NCI-H1048 (cell line): Measurements from ENCODE around the gene TSPOAP1.

Experiments used
- DNase-seq: peaks from one replicate; lab custom pipeline; 2025; lab: John Stamatoyannopoulos, UW

Gene TSPOAP1

GRCh38 chr17:58304750-58305486, 23.7 kb downstream of the TSPOAP1 start:
- DNase-seq: no peak

- peak; percentile 28 for DNase-seq
Measured at GRCh38 chr17:58303971-58304749, 24.4 kb downstream of the TSPOAP1 start.

- no peak for DNase-seq
Measured at GRCh38 chr17:58302919-58303585, 25.5 kb downstream of the TSPOAP1 start.

- no peak for DNase-seq
Measured at GRCh38 chr17:58302171-58302918, 26.2 kb downstream of the TSPOAP1 start.

- DNase-seq: no peak
Measured at GRCh38 chr17:58301504-58302150, 27.0 kb downstream of the TSPOAP1 start.

GRCh38 chr17:58300336-58300735, 28.3 kb downstream of the TSPOAP1 start:
- no peak for DNase-seq

- DNase-seq: no peak
Measured at GRCh38 chr17:58294034-58294433, 34.6 kb downstream of the TSPOAP1 start.

- DNase-seq: no peak
Measured at GRCh38 chr17:58291246-58291645, 37.3 kb downstream of the TSPOAP1 start.

GRCh38 chr17:58289869-58290268, 38.7 kb downstream of the TSPOAP1 start:
- DNase-seq: no peak

- DNase-seq: no peak
Measured at GRCh38 chr17:58285422-58285810, 43.2 kb downstream of the TSPOAP1 start.

- DNase-seq: no peak
Measured at GRCh38 chr17:58284613-58285421, 43.8 kb downstream of the TSPOAP1 start.

- no peak for DNase-seq
Measured at GRCh38 chr17:58283674-58284612, 44.7 kb downstream of the TSPOAP1 start.

- DNase-seq: no peak
Measured at GRCh38 chr17:58282442-58282841, 46.2 kb downstream of the TSPOAP1 start.

- DNase-seq: no peak
Measured at GRCh38 chr17:58281511-58282011, 47.0 kb downstream of the TSPOAP1 start.

- no peak for DNase-seq
Measured at GRCh38 chr17:58280480-58281217, 47.9 kb downstream of the TSPOAP1 start, which contains the start of gene MPO. Gene MPO (minus strand): TSS chr17:58280935. CDS start chr17:58280758, 177 bp downstream.

- DNase-seq: no peak
Measured at GRCh38 chr17:58279736-58280479, 48.7 kb downstream of the TSPOAP1 start.

- no peak for DNase-seq
Measured at GRCh38 chr17:58279016-58279711, 49.4 kb downstream of the TSPOAP1 start.
